GM12875 (cell line): ENCODE results near the gene RNF141.

Experiments used
- H3K4me3 ChIP-seq: one replicate; pipeline ENCODE4 v1.5.1; 2011; ENCODE audit warnings: low read depth, low read length, control low read depth
- CTCF ChIP-seq: IDR thresholded peaks from 2 replicates; pipeline ENCODE4 v1.5.1; 2011; ENCODE audit warnings: low read depth, mild to moderate bottlenecking, control low read depth, inconsistent platforms, low read length, moderate library complexity, borderline replicate concordance; ENCODE audit not compliant: insufficient read depth

RNF141 gene

GRCh38 chr11:10568486-10568941 lies 27.5 kb upstream of the RNF141 start, which contains the start of gene LYVE1:
Gene LYVE1, minus strand, starts transcription at chr11:10568665. Its CDS starts 133 bp downstream, at chr11:10568532.
- H3K4me3 ChIP-seq, result no peak within 1 kb of the TSS
- TF ChIP-seq CTCF, result no peak

GRCh38 chr11:10567446-10567845 lies 26.5 kb upstream of the RNF141 start:
- no peak for TF ChIP-seq CTCF
- H3K4me3 ChIP-seq, result no peak overlapping the region

- no peak for TF ChIP-seq CTCF
- H3K4me3 ChIP-seq, result no peak overlapping the region
These were observed 25.4 kb upstream of the RNF141 start for GRCh38 chr11:10566257-10566957.

- H3K4me3 ChIP-seq, result no peak overlapping the region
- TF ChIP-seq CTCF, result no peak
These were observed 24.5 kb upstream of the RNF141 start for GRCh38 chr11:10565493-10565892.

GRCh38 chr11:10564696-10565318 lies 23.8 kb upstream of the RNF141 start:
- H3K4me3 ChIP-seq, result no peak overlapping the region
- TF ChIP-seq CTCF, result peak; percentile 13; the same call in 1 of the 2 replicates

- TF ChIP-seq CTCF, result no peak
- H3K4me3 ChIP-seq, result no peak overlapping the region
These were observed 23.0 kb upstream of the RNF141 start for GRCh38 chr11:10564030-10564429.

GRCh38 chr11:10561947-10562346 lies 21.0 kb upstream of the RNF141 start:
- TF ChIP-seq CTCF, result no peak
- no peak overlapping the region for H3K4me3 ChIP-seq
